WTC11 (cell line): ENCODE measurements around the gene XPOT.

Experiments used
- ATF2 ChIP-seq: sonication (generic); formaldehyde crosslinking; IDR thresholded peaks from 2 replicates; pipeline ENCODE4 v1.8.1; 2022; ENCODE audit warnings: low read depth, missing genetic modification reagents, borderline replicate concordance
- GRHL2 ChIP-seq: fragments of 250-450 bp; sonication (Bioruptor Pico); IDR thresholded peaks from 2 replicates; pipeline ENCODE4 v1.8.0; 2022; ENCODE audit warnings: mild to moderate bottlenecking, moderate library complexity; ENCODE audit not compliant: insufficient replicate concordance, severe bottlenecking
- JUN ChIP-seq: sonication (generic); formaldehyde crosslinking; IDR thresholded peaks from 2 replicates; pipeline ENCODE4 v1.8.0; 2023; ENCODE audit warnings: mild to moderate bottlenecking, missing genetic modification reagents
- NR3C1 ChIP-seq: sonication (generic); formaldehyde crosslinking; conservative IDR thresholded peaks from 2 replicates; pipeline ENCODE4 v1.8.1; 2023; ENCODE audit warnings: low read depth, mild to moderate bottlenecking, missing genetic modification reagents
- USF2 ChIP-seq: sonication (generic); formaldehyde crosslinking; IDR thresholded peaks from 2 replicates; pipeline ENCODE4 v1.8.1; 2023; ENCODE audit warnings: mild to moderate bottlenecking, missing genetic modification reagents, moderate library complexity
- TF ChIP-seq, protein P1 (sequence below): fragments of 200-600 bp; IDR thresholded peaks from 2 replicates; pipeline ENCODE4 v1.8.0; 2022; ENCODE audit warnings: antibody characterized with exemption
- TF ChIP-seq, protein P2 (sequence below): sonication (generic); formaldehyde crosslinking; IDR thresholded peaks from 2 replicates; pipeline ENCODE4 v1.8.1; 2023; ENCODE audit warnings: mild to moderate bottlenecking, moderate library complexity, missing genetic modification reagents
- TF ChIP-seq, protein P3 (sequence below): sonication (generic); formaldehyde crosslinking; IDR thresholded peaks from 2 replicates; pipeline ENCODE4 v1.8.1; 2022; ENCODE audit warnings: mild to moderate bottlenecking, moderate library complexity, missing genetic modification reagents
- TF ChIP-seq, protein P4 (sequence below): sonication (generic); formaldehyde crosslinking; IDR thresholded peaks from 2 replicates; pipeline ENCODE4 v1.8.0; 2023; ENCODE audit warnings: missing genetic modification reagents

DNA sequence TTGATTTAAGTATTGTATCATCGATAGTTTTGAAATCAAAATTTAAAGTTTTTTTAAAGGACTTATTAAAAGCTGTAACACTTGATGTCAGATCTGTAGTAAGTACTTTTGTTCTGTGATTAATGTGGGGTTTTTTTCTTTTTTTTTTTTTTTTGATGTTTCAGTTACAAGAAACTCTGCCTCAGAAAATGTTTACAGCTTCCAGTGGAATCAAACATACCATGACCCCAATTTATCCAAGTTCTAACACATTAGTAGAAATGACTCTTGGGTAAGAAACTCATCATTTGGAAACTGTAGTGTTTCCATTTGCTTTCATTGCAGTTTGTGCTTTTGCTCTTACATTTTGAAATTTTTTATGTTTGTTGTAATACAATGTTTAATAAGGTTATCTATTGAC, 93.3 kb downstream of the XPOT start:
- TF ChIP-seq GRHL2 (CRISPR knock-in tag), result no peak
- TF ChIP-seq, protein P1, sequence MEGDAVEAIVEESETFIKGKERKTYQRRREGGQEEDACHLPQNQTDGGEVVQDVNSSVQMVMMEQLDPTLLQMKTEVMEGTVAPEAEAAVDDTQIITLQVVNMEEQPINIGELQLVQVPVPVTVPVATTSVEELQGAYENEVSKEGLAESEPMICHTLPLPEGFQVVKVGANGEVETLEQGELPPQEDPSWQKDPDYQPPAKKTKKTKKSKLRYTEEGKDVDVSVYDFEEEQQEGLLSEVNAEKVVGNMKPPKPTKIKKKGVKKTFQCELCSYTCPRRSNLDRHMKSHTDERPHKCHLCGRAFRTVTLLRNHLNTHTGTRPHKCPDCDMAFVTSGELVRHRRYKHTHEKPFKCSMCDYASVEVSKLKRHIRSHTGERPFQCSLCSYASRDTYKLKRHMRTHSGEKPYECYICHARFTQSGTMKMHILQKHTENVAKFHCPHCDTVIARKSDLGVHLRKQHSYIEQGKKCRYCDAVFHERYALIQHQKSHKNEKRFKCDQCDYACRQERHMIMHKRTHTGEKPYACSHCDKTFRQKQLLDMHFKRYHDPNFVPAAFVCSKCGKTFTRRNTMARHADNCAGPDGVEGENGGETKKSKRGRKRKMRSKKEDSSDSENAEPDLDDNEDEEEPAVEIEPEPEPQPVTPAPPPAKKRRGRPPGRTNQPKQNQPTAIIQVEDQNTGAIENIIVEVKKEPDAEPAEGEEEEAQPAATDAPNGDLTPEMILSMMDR, result no peak
- TF ChIP-seq, protein P2, sequence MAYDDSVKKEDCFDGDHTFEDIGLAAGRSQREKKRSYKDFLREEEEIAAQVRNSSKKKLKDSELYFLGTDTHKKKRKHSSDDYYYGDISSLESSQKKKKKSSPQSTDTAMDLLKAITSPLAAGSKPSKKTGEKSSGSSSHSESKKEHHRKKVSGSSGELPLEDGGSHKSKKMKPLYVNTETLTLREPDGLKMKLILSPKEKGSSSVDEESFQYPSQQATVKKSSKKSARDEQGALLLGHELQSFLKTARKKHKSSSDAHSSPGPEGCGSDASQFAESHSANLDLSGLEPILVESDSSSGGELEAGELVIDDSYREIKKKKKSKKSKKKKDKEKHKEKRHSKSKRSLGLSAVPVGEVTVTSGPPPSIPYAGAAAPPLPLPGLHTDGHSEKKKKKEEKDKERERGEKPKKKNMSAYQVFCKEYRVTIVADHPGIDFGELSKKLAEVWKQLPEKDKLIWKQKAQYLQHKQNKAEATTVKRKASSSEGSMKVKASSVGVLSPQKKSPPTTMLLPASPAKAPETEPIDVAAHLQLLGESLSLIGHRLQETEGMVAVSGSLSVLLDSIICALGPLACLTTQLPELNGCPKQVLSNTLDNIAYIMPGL (CRISPR knock-in tag), result no peak
- no peak for TF ChIP-seq USF2 (CRISPR knock-in tag)
- TF ChIP-seq, protein P3, sequence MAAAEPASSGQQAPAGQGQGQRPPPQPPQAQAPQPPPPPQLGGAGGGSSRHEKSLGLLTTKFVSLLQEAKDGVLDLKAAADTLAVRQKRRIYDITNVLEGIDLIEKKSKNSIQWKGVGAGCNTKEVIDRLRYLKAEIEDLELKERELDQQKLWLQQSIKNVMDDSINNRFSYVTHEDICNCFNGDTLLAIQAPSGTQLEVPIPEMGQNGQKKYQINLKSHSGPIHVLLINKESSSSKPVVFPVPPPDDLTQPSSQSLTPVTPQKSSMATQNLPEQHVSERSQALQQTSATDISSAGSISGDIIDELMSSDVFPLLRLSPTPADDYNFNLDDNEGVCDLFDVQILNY (CRISPR knock-in tag), result no peak
- TF ChIP-seq ATF2 (CRISPR knock-in tag), result no peak
- no peak for TF ChIP-seq JUN (CRISPR knock-in tag)
- no peak for TF ChIP-seq NR3C1 (CRISPR knock-in tag)
- TF ChIP-seq, protein P4, sequence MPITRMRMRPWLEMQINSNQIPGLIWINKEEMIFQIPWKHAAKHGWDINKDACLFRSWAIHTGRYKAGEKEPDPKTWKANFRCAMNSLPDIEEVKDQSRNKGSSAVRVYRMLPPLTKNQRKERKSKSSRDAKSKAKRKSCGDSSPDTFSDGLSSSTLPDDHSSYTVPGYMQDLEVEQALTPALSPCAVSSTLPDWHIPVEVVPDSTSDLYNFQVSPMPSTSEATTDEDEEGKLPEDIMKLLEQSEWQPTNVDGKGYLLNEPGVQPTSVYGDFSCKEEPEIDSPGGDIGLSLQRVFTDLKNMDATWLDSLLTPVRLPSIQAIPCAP (CRISPR knock-in tag), result no peak
